C4-2B (cell line): ENCODE data around the gene RBPJL.
"Not testable (repeated sequence)": the region's sequence is repeated elsewhere in the genome, so short reads cannot be mapped to it uniquely, and the experiment has no call there.

Experiments
- H3K27ac ChIP-seq: fragments of 450-650 bp; 2 replicates; pipeline ENCODE4 v1.5.1; 2017
- ZFX ChIP-seq: fragments of 450-650 bp; IDR thresholded peaks from 2 replicates; pipeline ENCODE4 v1.6.1; 2017
- TF ChIP-seq, protein P1 (sequence below): fragments of 450-650 bp; conservative IDR thresholded peaks from 2 replicates; pipeline ENCODE4 v1.5.1; 2017; ENCODE audit warnings: mild to moderate bottlenecking

The RBPJL gene

DNA sequence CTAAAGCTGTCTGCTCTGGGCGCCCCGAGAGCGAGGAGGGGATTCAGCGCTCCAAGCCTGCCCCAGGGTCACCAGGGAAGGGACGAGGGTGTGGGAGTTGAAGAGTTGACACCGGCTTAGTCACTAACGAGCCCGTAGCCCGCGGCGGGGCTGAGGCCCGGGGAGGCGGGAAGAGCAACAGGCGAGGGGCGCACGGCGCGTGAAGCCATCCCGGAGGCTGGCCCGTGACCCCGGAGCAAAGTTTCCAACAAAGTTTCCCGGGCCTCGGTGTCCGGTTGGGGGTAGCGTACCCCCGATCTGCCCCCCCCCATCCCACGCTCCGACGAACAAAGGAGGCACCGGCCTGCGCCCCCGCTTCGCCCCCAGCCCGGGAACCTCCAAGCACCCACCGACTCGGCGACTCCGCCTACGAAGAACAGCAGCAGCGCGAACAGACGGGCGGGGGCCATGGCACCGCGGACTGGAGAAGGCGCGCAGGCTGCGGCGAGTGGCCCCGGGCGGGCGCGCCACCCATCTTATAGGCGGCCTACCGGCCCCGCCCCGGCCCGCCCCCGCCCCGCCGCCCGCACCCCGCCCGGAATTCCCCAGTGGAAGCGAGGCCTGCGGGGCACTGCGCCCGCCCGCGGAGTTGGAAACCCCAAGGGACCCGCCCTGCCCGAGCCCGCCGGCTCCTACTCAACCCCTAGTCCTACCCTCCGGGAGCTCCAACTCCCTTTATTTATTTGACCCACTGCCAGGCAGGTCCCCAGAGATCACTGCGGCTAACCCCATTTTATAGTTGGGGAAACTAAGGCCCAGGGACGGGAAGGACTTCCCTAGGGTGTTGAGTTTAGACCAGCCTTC, 41.5 kb downstream of the RBPJL start, which contains the start of gene SDC4:
Gene SDC4, minus strand, starts transcription at position 489 of the 843 bp plus-strand sequence. Its CDS starts 40 bp downstream, at position 449.
- peak within 1 kb of the TSS; percentile 89 for H3K27ac ChIP-seq
- TF ChIP-seq, protein P1, sequence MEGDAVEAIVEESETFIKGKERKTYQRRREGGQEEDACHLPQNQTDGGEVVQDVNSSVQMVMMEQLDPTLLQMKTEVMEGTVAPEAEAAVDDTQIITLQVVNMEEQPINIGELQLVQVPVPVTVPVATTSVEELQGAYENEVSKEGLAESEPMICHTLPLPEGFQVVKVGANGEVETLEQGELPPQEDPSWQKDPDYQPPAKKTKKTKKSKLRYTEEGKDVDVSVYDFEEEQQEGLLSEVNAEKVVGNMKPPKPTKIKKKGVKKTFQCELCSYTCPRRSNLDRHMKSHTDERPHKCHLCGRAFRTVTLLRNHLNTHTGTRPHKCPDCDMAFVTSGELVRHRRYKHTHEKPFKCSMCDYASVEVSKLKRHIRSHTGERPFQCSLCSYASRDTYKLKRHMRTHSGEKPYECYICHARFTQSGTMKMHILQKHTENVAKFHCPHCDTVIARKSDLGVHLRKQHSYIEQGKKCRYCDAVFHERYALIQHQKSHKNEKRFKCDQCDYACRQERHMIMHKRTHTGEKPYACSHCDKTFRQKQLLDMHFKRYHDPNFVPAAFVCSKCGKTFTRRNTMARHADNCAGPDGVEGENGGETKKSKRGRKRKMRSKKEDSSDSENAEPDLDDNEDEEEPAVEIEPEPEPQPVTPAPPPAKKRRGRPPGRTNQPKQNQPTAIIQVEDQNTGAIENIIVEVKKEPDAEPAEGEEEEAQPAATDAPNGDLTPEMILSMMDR: no peak
- TF ChIP-seq ZFX: peak; percentile 20; the same call in 1 of the 2 replicates

GRCh38 chr20:45350217-45350616, 43.6 kb downstream of the RBPJL start:
- no peak for TF ChIP-seq ZFX
- TF ChIP-seq, protein P1: no peak
- H3K27ac ChIP-seq: no peak overlapping the region

DNA sequence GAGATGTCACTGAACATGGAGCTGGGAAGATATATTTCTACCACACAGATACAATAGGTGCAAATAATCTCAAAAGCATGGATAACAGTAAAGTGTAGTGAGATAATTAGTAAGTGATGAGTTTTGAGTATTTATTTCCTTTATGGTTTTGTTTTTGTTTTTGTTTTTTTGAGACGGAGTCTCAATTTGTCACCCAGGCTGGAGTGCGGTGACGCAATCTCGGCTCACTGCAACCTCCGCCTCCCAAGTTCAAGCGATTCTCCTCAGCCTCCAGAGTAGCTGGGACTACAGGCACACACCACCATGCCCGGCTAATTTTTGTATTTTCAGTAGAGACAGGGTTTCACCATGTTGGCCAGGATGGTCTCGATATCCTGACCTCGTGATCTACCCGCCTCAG, 44.2 kb downstream of the RBPJL start:
- not testable (repeated sequence) for H3K27ac ChIP-seq

DNA sequence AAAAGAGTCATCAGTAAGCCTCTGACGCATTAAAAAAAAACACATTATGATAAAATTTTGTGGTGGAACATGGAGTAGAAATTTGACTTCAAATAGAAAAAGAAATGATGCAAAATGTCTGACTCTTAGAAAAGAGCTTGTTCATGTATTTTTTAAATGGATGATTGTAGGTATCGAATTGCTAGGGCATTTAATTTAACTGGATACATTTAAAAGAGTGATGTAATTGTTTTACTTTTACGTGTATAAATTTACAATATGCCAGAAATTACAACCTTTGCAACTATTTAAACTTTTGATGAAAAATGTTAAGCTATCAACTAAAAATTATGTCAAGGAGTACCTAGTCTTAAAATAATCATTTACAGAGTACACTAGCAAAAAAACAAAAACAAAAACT, 46.1 kb downstream of the RBPJL start:
- no peak overlapping the region for H3K27ac ChIP-seq
- TF ChIP-seq, protein P1: no peak
- TF ChIP-seq ZFX: no peak

DNA sequence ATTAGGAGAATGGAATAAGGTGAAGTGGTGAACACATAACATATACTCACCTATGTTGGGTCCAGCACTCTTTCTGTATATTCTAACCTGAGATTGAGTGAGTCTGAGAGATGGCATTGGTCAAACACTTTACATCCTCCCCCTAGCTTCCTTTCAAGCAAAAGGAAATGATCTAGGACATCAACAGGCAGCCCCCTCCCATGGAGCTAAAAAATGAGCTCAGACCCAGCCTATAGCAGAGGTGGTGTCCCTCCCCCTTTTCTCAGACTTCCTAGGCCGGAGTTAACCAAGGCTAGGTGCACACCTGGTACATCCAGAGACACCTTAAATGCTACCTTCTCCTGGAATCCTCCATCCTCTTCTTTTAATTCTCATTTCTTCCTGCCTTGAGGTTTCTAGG, 47.1 kb downstream of the RBPJL start:
- TF ChIP-seq ZFX: no peak
- TF ChIP-seq, protein P1: no peak
- H3K27ac ChIP-seq: no peak overlapping the region

GRCh38 chr20:45354423-45355208, 48.0 kb downstream of the RBPJL start:
- no peak overlapping the region for H3K27ac ChIP-seq
- TF ChIP-seq ZFX: no peak
- TF ChIP-seq, protein P1: no peak

- H3K27ac ChIP-seq: no peak overlapping the region
- TF ChIP-seq ZFX: no peak
- TF ChIP-seq, protein P1: no peak
Measured at GRCh38 chr20:45355209-45356084, 48.8 kb downstream of the RBPJL start.
